ENCODE results near the gene CSRP2.

GRCh38 chr12:76899522-76899921 lies 20.7 kb upstream of the CSRP2 start:
- TF ChIP-seq TAF1 (IDR thresholded peaks at IDR 0.05; ENCODE audit: borderline replicate concordance, low read depth, low read length) (no peak), POLR2A (IDR thresholded peaks at IDR 0.05; ENCODE audit: low read depth, low read length) (no peak)

Measured in GM12892 (cell line).